H1 (cell line): ENCODE measurements around the gene ZNF525. TPM values are rescaled to one million over a fixed set of nuclear protein-coding genes. Genes with fewer than 3 reads are reported as not detected.

ENCODE experiments used
- CBX8 ChIP-seq: fragments of 300-800, 300-1000 bp; sonication (generic); IDR thresholded peaks from 2 replicates; pipeline ENCODE4 v1.7.1; 2016; ENCODE audit warnings: low read depth, low read length, borderline replicate concordance
- CHD7 ChIP-seq: fragments of 300-600 bp; sonication (generic); IDR thresholded peaks from 2 replicates; pipeline ENCODE4 v1.7.1; 2012; ENCODE audit warnings: low read length, moderate library complexity, mild to moderate bottlenecking, inconsistent platforms; ENCODE audit not compliant: insufficient replicate concordance
- KDM5A ChIP-seq: fragments of 200-600 bp; IDR thresholded peaks from 2 replicates; pipeline ENCODE4 v1.7.1; 2012; ENCODE audit warnings: mild to moderate bottlenecking, low read length, inconsistent platforms, mixed read lengths
- NANOG ChIP-seq: IDR thresholded peaks from 2 replicates; pipeline ENCODE4 v1.6.1; 2011; ENCODE audit warnings: low read length, low read depth, mild to moderate bottlenecking, inconsistent platforms; ENCODE audit not compliant: insufficient read depth, poor library complexity, severe bottlenecking
- PHF8 ChIP-seq: fragments of 200-600 bp; sonication (generic); conservative IDR thresholded peaks from 2 replicates; pipeline ENCODE4 v1.7.1; 2012; ENCODE audit warnings: low read depth, mild to moderate bottlenecking, inconsistent platforms, low read length, moderate library complexity
- SAP30 ChIP-seq: fragments of 300-600 bp; sonication (generic); IDR thresholded peaks from 2 replicates; pipeline ENCODE4 v1.7.1; 2012; ENCODE audit warnings: low read length, moderate library complexity, mild to moderate bottlenecking, inconsistent platforms; ENCODE audit not compliant: insufficient read depth, insufficient replicate concordance
- TEAD4 ChIP-seq: IDR thresholded peaks from 2 replicates; pipeline ENCODE4 v1.6.1; 2012; ENCODE audit warnings: low read depth, low read length, inconsistent platforms, mixed read lengths
- YY1 ChIP-seq: IDR thresholded peaks from 2 replicates; pipeline ENCODE4 v1.6.1; 2011; ENCODE audit warnings: low read depth, mild to moderate bottlenecking, low read length
- polyA plus RNA-seq, 7 experiments: library from polyadenylated mRNA; depleted of rRNA in 3 of 7; stranded (reverse) in 5 of 7; unstranded in 2 of 7; fragments of >200 nt in 5 of 7; fragments of 200-250 nt in 2 of 7; gene quantifications; 1 replicate in 5 of 7; 2 replicates in 1 of 7; 4 replicates in 1 of 7; pipeline versions ENCODE4 v1.2.1 to v1.2.3, GENCODE V29; 2011 to 2013; ENCODE audit warnings: missing spikeins in 2 of 7, mixed read lengths in 2 of 7
- total RNA-seq: library from RNA; stranded (reverse); fragmentation: NEBNext Ultra II Directional; extraction: Animal tissue kit (Norgen Biotek cat#: 25700); gene quantifications from 2 replicates; pipeline ENCODE4 v1.2.1, GENCODE V29; 2021

The ZNF525 gene
- total and polyA plus RNA-seq, 2 of the 8 experiments (the other 6 are each of a cell fraction or from before 2014, with no cell fraction given) = 8.2 to 63.4 TPM

- TF ChIP-seq CHD7 (no peak), NANOG (no peak), KDM5A (no peak), SAP30 (no peak), YY1 (no peak), CBX8 (no peak), PHF8 (no peak), TEAD4 (no peak)
- TF ChIP-seq, all 59 proteins: peak for 0
These were observed 24.1 kb downstream of the ZNF525 start (continued) for GRCh38 chr19:53389571-53389970.
